Heart right ventricle (tissue), 16 donors: ENCODE measurements around the gene DOLK. TPM values are rescaled to one million over a fixed set of nuclear protein-coding genes. Genes with fewer than 3 reads are reported as not detected.

Experiments
- ATAC-seq, 8 donors: fragments of 200-7000 bp; cut with Tn5 transposase; one replicate each; pipeline ENCODE4 v1.9.1; 2020; ENCODE audit warnings: mild to moderate bottlenecking in 8 of 8, moderate library complexity in 8 of 8, moderate number of reproducible peaks in 1 of 8
- DNase-seq, 2 donors: peaks; one replicate each; pipeline ENCODE4 v3.0.0-alpha.2; 2020
- H3K27ac ChIP-seq, 10 donors: fragments of 200-600 bp; sonication (generic) in 2 of 10; one replicate each; pipeline versions ENCODE4 v1.5.0 to v1.8.0; 2020 to 2022; ENCODE audit warnings: mild to moderate bottlenecking in 3 of 10
- H3K27me3 ChIP-seq, 7 donors: fragments of 200-600 bp; one replicate each; pipeline ENCODE4 v1.8.0; 2021 to 2022; ENCODE audit warnings: mild to moderate bottlenecking in 2 of 7
- H3K36me3 ChIP-seq, 9 donors: fragments of 200-600 bp; sonication (generic) in 1 of 9; one replicate each; pipeline versions ENCODE4 v1.5.0 to v1.8.0; 2020 to 2022; ENCODE audit warnings: mild to moderate bottlenecking in 2 of 9
- H3K4me1 ChIP-seq, 9 donors: fragments of 200-600 bp; sonication (generic) in 1 of 9; one replicate each; pipeline versions ENCODE4 v1.5.0 to v1.8.0; 2020 to 2022; ENCODE audit warnings: mild to moderate bottlenecking in 4 of 9
- H3K4me3 ChIP-seq, 10 donors: fragments of 200-600 bp; sonication (generic) in 2 of 10; one replicate each; pipeline versions ENCODE4 v1.5.0 to v1.8.0; 2020 to 2022; ENCODE audit warnings: mild to moderate bottlenecking in 7 of 10, moderate library complexity in 2 of 10
- H3K9me3 ChIP-seq, 11 donors: fragments of 200-600 bp in 10 of 11; sonication (generic) in 2 of 11; one replicate each; pipeline versions ENCODE4 v1.5.0 to v1.8.0; 2013 to 2022; ENCODE audit warnings: mild to moderate bottlenecking in 2 of 11, control low read depth in 1 of 11, moderate library complexity in 1 of 11
- CTCF ChIP-seq, 9 donors: fragments of 200-600 bp; sonication (generic) in 2 of 9; IDR thresholded peaks; one replicate each; pipeline versions ENCODE4 v1.5.0 to v1.8.0; 2021 to 2022; ENCODE audit warnings: antibody characterized with exemption in 9 of 9, mild to moderate bottlenecking in 5 of 9, moderate library complexity in 1 of 9
- WGBS, 2 donors: extraction: QIAGEN DNeasy Blood & Tissue Kit; methylation state at CpG; one replicate each; pipeline ENCODE4 v1.1.7; 2013; ENCODE audit warnings: inconsistent platforms in 1 of 2; 5-methylcytosine and 5-hydroxymethylcytosine counted together
- intact Hi-C, 10 donors: fragments of 100-400 bp; cut with DNase I; formaldehyde crosslinking; loops; one replicate each; pipeline versions ENCODE4 v1.11.1 to v1.14.2; 2022
- polyA plus RNA-seq, 2 donors: library from polyadenylated mRNA; stranded (reverse); fragments of 200-250 nt; gene quantifications; one replicate each; pipeline ENCODE4 v1.2.3, GENCODE V29; 2013
- total RNA-seq, 10 donors: library from RNA; stranded (reverse); fragmentation: NEBNext Ultra II Directional in 3 of 10; extraction: Animal tissue kit (Norgen Biotek cat#: 25700) in 3 of 10; gene quantifications; one replicate each; pipeline versions ENCODE4 v1.2.1 to v1.2.4, GENCODE V29; 2021 to 2023
- donor health status: Arrhythmogenic right ventricular cardiomyopathy.
- donor health status: ischemic (EF 13 %, LVEDD 7.1; RV severe dilation, severe dysfunction).
- donor health status: healthy with polysubstance abuse.
- donor health status: DM: no; HTN: yes; CAD: no.
- donor health status: DM: no; HTN: no; CAD: no.
- donor health status: ischemic (EF 25% LVEDD 6.9; RV normal size, moderate dysfunction).
- donor health status: ischemic (EF 25% LVEDD 5.7; RV mildly dilated, moderate dysfunction).
- donor health status: healthy.
- donor health status: DM: yes; HTN: yes; CAD: no.
- donor health status: Ischemic cardiomyopathy.
- donor health status: ischemic (EF 35%, LVEDD 5.7; RV mildly dilated, moderate dysfunction).
- donor health status: nonischemic (EF 11% LVEDD 7.7; RV severe dilation, severe dysfunction).
- donor health status: DM: yes; HTN: yes; CAD: no.
- donor health status: PGD.
- donor health status: ischemic (EF 29% LVEDD 5.4; RV normal size, mild dysfunction).
- donor health status: nonischemic (EF 23%, LVEDD 6.1; RV moderate dilation, normal function).

DOLK gene
- total and polyA plus RNA-seq, 12 donors, result 5.0 to 14.2 (median 8.8) TPM

GRCh38 chr9:128940271-128940921, 7.0 kb downstream of the DOLK start:
- Histone ChIP-seq H3K4me1 (peaks cover 3 to 49% (median 39%) of the 10 kb centered on the region in 9 donors), H3K4me3 (no peak overlapping the region), H3K27ac (peak overlapping the region in 9 of 10 donors; percentile 13 to 86 (median 50)), H3K36me3 (peaks cover 0 to 53% (median 4%) of the 10 kb centered on the region in 9 donors), H3K9me3 (no peaks in the 10 kb centered on the region), H3K27me3 (no peaks in the 10 kb centered on the region)
- WGBS, 2 donors, result 49 to 63% methylated on average over 15 of the region's 15 CpGs
- no peak for TF ChIP-seq CTCF (IDR thresholded peaks at IDR 0.05)
- ATAC-seq, result peak in 7 of 8 donors; percentile 38 to 68 (median 53)
- intact Hi-C loops, result loop anchor here in 1 of 10 donors (10.0 kb wide), 1 partner anchor 256 kb away; the partner anchor contains the start of gene SET
- no peak for DNase-seq

- Histone ChIP-seq H3K4me3 (no peak overlapping the region), H3K36me3 (peaks cover 0 to 50% (median 0%) of the 10 kb centered on the region in 9 donors), H3K9me3 (no peaks in the 10 kb centered on the region), H3K27me3 (no peaks in the 10 kb centered on the region), H3K4me1 (peaks cover 3 to 27% (median 24%) of the 10 kb centered on the region in 9 donors), H3K27ac (no peak overlapping the region)
- intact Hi-C loops, result no loop called here
- ATAC-seq (no peak), DNase-seq (no peak)
- no peak for TF ChIP-seq CTCF (IDR thresholded peaks at IDR 0.05)
- 93 to 96% methylated on average over 9 of the region's 9 CpGs for WGBS, 2 donors
These were observed 9.9 kb downstream of the DOLK start for GRCh38 chr9:128937310-128938165.

- Histone ChIP-seq H3K27me3 (no peaks in the 10 kb centered on the region), H3K27ac (no peak overlapping the region), H3K36me3 (peaks cover 0 to 41% (median 0%) of the 10 kb centered on the region in 9 donors), H3K9me3 (no peaks in the 10 kb centered on the region), H3K4me1 (peaks cover 3 to 15% (median 12%) of the 10 kb centered on the region in 9 donors), H3K4me3 (no peak overlapping the region)
- DNase-seq, result no peak
- no peak for ATAC-seq
- no peak for TF ChIP-seq CTCF (IDR thresholded peaks at IDR 0.05)
- intact Hi-C loops, result no loop called here
- WGBS, 2 donors, result 92 to 93% methylated on average over 11 of the region's 11 CpGs
These were observed 11.1 kb downstream of the DOLK start for GRCh38 chr9:128936171-128936865.

- DNase-seq, result no peak
- 85 to 87% methylated on average over 5 of the region's 5 CpGs for WGBS, 2 donors
- ATAC-seq, result no peak
- H3K27me3 ChIP-seq, result no peaks in the 10 kb centered on the region
- no peak overlapping the region for H3K4me3 ChIP-seq
- intact Hi-C loops, result no loop called here
- no peak overlapping the region for H3K27ac ChIP-seq
- no peaks in the 10 kb centered on the region for H3K9me3 ChIP-seq
- no peak for TF ChIP-seq CTCF (IDR thresholded peaks at IDR 0.05)
- no peaks in the 10 kb centered on the region for H3K4me1 ChIP-seq
- H3K36me3 ChIP-seq, result peaks cover 0 to 40% (median 0%) of the 10 kb centered on the region in 9 donors
These were observed 13.7 kb downstream of the DOLK start for GRCh38 chr9:128933731-128934130.
